ENCODE data around the gene CFAP61. TPM values are rescaled to one million over a fixed set of nuclear protein-coding genes. Genes with fewer than 3 reads are reported as not detected.

Gene CFAP61
- total RNA-seq, 1 donor from 2014 or later: 0.26 TPM

DNA sequence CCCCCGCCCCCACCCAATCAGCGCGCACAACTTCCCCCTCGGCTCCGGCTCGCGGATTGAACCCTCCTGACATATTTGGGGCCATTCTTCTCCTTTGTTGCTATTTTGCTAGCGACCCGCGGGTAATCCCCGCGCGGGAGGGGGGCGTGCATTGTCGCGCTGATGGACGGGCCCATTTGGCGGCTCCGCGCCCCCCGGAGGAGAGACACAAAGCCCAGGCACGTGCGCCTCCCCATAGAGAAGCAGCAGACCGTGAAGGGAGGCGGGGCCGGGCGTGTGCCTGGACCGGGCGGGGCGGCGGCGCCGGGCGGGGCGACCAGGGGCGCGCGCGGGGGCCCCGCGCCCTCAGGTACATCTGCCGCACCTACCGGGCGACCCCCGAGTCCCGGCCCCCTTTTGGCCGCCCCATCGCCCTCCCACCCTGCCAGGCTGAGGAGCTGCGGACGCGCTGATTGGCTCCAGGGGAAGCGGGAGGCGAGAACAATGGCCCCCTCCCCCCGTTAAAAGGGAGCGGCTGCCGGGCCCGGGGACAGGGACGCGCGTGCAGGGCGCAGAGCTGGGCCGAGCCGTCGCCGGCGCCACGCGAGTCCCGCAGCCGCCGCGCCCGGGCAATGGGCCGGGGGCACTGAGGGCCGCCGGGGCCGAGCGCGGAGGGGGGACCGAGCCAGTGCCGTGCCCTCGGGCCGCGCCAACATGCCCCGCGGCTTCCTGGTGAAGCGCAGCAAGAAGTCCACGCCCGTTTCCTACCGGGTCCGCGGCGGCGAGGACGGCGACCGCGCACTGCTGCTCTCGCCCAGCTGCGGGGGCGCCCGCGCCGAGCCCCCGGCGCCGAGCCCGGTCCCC is 315.5 kb downstream of the CFAP61 start, which contains the start of gene INSM1:
Gene INSM1 (plus strand): TSS at position 530 of the 843 bp plus-strand sequence. CDS start 164 bp downstream, at position 694.
- Histone ChIP-seq H3K36me3 (ENCODE audit: control insufficient read depth, insufficient read depth, low read length) (no peaks in the 10 kb centered on the region), H3K27me3 (ENCODE audit: control insufficient read depth, insufficient read depth, low read length) (peaks cover 57% of the 10 kb centered on the region), H3K4me3 (ENCODE audit: low read depth, low read length) (no peak within 1 kb of the TSS)
- DNase-seq (ENCODE audit: low read depth) (no peak), FAIRE-seq (no peak)
- TF ChIP-seq, protein P1, sequence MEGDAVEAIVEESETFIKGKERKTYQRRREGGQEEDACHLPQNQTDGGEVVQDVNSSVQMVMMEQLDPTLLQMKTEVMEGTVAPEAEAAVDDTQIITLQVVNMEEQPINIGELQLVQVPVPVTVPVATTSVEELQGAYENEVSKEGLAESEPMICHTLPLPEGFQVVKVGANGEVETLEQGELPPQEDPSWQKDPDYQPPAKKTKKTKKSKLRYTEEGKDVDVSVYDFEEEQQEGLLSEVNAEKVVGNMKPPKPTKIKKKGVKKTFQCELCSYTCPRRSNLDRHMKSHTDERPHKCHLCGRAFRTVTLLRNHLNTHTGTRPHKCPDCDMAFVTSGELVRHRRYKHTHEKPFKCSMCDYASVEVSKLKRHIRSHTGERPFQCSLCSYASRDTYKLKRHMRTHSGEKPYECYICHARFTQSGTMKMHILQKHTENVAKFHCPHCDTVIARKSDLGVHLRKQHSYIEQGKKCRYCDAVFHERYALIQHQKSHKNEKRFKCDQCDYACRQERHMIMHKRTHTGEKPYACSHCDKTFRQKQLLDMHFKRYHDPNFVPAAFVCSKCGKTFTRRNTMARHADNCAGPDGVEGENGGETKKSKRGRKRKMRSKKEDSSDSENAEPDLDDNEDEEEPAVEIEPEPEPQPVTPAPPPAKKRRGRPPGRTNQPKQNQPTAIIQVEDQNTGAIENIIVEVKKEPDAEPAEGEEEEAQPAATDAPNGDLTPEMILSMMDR (IDR thresholded peaks at IDR 0.05; ENCODE audit: insufficient read depth, low read length, severe bottlenecking): no peak

DNA sequence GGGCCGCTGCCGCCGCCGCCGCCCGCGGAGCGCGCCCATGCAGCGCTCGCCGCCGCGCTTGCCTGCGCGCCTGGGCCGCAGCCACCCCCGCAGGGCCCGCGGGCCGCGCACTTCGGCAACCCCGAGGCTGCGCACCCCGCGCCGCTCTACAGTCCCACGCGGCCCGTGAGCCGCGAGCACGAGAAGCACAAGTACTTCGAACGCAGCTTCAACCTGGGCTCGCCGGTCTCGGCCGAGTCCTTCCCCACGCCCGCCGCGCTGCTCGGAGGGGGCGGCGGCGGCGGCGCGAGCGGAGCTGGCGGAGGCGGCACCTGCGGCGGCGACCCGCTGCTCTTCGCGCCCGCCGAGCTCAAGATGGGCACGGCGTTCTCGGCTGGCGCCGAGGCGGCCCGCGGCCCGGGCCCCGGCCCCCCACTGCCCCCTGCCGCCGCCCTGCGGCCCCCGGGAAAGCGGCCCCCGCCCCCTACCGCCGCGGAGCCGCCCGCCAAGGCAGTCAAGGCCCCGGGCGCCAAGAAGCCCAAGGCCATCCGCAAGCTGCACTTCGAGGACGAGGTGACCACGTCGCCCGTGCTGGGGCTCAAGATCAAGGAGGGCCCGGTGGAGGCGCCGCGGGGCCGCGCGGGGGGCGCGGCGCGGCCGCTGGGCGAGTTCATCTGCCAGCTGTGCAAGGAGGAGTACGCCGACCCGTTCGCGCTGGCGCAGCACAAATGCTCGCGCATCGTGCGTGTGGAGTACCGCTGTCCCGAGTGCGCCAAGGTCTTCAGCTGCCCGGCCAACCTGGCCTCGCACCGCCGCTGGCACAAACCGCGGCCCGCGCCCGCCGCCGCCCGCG is 316.3 kb downstream of the CFAP61 start:
- FAIRE-seq (no peak), DNase-seq (ENCODE audit: low read depth) (no peak)
- no peaks in the 10 kb centered on the region for H3K36me3 ChIP-seq (ENCODE audit: control insufficient read depth, insufficient read depth, low read length)
- H3K4me3 ChIP-seq (ENCODE audit: low read depth, low read length): no peak overlapping the region
- peaks cover 53% of the 10 kb centered on the region for H3K27me3 ChIP-seq (ENCODE audit: control insufficient read depth, insufficient read depth, low read length)
- TF ChIP-seq, protein P1 (IDR thresholded peaks at IDR 0.05; ENCODE audit: insufficient read depth, low read length, severe bottlenecking): no peak

DNA sequence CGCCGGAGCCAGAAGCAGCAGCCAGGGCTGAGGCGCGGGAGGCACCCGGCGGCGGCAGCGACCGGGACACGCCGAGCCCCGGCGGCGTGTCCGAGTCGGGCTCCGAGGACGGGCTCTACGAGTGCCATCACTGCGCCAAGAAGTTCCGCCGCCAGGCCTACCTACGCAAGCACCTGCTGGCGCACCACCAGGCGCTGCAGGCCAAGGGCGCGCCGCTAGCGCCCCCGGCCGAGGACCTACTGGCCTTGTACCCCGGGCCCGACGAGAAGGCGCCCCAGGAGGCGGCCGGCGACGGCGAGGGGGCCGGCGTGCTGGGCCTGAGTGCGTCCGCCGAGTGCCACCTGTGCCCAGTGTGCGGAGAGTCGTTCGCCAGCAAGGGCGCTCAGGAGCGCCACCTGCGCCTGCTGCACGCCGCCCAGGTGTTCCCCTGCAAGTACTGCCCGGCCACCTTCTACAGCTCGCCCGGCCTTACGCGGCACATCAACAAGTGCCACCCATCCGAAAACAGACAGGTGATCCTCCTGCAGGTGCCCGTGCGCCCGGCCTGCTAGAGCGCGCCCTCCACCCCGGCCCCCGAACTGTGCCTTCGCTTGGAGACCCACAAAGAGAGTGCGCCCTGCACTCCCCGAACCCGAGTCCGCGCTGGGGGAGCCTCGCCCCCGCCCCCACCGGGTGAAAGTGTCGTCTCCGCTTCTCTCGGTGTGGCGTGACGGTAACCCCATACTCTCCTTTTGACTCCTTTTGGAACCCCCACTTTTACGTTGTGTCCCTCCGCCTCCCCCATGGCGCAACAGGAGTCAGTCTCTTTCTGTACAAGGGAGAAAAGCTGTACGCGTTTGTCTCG is 317.1 kb downstream of the CFAP61 start:
- Histone ChIP-seq H3K4me3 (ENCODE audit: low read depth, low read length) (no peak overlapping the region), H3K36me3 (ENCODE audit: control insufficient read depth, insufficient read depth, low read length) (no peaks in the 10 kb centered on the region), H3K27me3 (ENCODE audit: control insufficient read depth, insufficient read depth, low read length) (peaks cover 46% of the 10 kb centered on the region)
- TF ChIP-seq, protein P1 (IDR thresholded peaks at IDR 0.05; ENCODE audit: insufficient read depth, low read length, severe bottlenecking): peak; percentile 25
- FAIRE-seq (no peak), DNase-seq (ENCODE audit: low read depth) (peak; percentile 12)

DNA sequence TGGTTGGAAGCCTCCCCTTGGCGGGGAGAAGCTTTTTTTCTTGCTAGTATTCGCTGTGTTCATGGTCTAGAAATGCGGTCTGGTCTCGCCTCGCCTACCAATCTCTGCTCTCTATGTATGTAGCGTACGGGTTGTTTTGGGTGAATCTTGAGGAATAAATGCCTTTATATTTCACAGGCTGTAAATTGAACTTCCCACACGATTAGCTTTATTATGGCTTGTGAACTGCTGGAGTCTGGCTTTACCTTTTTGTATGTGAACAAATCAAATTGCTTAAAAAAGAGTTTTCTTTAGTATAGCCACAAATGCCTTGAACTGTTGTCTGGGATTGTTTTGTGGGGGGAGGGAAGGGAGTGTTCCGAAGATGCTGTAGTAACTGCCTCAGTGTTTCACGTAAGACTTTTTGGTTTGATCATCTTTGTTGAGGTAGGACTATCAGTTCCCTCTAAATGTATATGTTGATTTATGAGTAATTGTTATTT is 317.8 kb downstream of the CFAP61 start:
- no peak overlapping the region for H3K4me3 ChIP-seq (ENCODE audit: low read depth, low read length)
- H3K27me3 ChIP-seq (ENCODE audit: control insufficient read depth, insufficient read depth, low read length): peaks cover 42% of the 10 kb centered on the region
- TF ChIP-seq, protein P1 (IDR thresholded peaks at IDR 0.05; ENCODE audit: insufficient read depth, low read length, severe bottlenecking): no peak
- H3K36me3 ChIP-seq (ENCODE audit: control insufficient read depth, insufficient read depth, low read length): no peaks in the 10 kb centered on the region
- FAIRE-seq (no peak), DNase-seq (ENCODE audit: low read depth) (no peak)

DNA sequence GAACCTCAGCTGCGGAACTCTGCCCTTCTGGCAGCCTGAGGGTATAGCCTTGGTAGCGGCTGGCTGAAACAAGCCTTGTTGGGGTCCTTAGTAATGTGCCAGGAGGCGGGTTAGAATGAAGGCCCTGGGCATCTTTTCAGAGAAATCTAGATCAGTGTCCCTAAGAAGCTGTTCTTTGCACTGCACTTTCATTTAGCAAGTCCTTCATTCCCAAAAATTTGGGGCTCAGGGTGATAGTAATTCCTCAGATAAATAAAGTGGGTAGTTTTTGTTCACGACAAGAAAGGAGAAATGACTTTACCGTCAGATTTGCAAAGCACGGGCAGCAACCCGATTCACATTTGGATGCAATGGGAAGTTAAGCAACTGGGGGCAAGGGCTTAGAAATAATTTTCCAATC is 318.8 kb downstream of the CFAP61 start:
- DNase-seq (ENCODE audit: low read depth): no peak
- no peaks in the 10 kb centered on the region for H3K36me3 ChIP-seq (ENCODE audit: control insufficient read depth, insufficient read depth, low read length)
- no peak overlapping the region for H3K4me3 ChIP-seq (ENCODE audit: low read depth, low read length)
- no peak for FAIRE-seq
- peaks cover 37% of the 10 kb centered on the region for H3K27me3 ChIP-seq (ENCODE audit: control insufficient read depth, insufficient read depth, low read length)
- TF ChIP-seq, protein P1 (IDR thresholded peaks at IDR 0.05; ENCODE audit: insufficient read depth, low read length, severe bottlenecking): no peak

Data from bronchial epithelial cell (primary cell).